Measurements from ENCODE around the gene NPR2.

DNA sequence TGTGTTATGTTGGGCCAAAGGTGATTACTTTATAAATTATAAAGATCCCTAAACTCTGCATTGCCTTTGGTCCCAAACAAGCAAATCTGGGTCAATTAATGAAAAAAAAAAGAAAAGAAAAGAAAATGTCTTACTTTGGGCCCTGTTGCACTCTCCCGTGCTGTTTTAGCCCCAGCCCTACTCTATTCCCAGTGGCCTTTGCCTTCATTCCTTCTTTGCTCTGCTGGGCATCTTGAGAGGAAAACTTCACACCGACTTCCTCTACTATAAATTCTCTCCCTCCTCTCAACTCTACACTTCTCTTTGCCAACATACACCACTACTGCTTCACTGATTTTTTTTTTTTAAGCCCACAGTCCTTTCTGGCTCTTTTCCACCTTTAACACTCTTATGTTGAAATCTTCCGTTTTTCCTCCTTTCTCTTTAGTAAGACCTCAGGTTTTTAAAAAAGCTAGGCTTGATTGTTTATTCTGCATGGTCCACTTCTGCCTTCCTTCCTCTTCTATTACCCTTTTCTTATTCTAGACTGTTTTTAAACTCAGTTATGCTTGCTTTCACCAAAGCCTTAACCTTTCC lies 32.8 kb upstream of the NPR2 start:
- TF ChIP-seq POLR2A (IDR thresholded peaks at IDR 0.05) (no peak), CTCF (IDR thresholded peaks at IDR 0.05) (no peak)

Data from Peyer's patch (tissue), 4 donors.